Psoas muscle (tissue), 8 donors: Measurements from ENCODE around the gene KHDC4. TPM values are rescaled to one million over a fixed set of nuclear protein-coding genes. Genes with fewer than 3 reads are reported as not detected.
A peak's percentile ranks its signal among the peaks of the same experiment; 100 is the strongest.

Source experiments
- ATAC-seq, 4 donors: fragments of 200-7000 bp; cut with Tn5 transposase; one replicate each; pipeline ENCODE4 v1.9.1; 2020; ENCODE audit warnings: moderate library complexity in 3 of 4, mild to moderate bottlenecking in 2 of 4
- DNase-seq, 2 donors: peaks; one replicate each; pipeline ENCODE4 v3.0.0-alpha.2; 2020
- H3K27ac ChIP-seq: fragments of 200-600 bp; one replicate; pipeline ENCODE4 v1.8.0; 2022
- H3K27me3 ChIP-seq, 3 donors: fragments of 200-600 bp in 1 of 3; one replicate each; pipeline versions ENCODE4 v1.6.1 to v1.8.0; 2013 to 2022; ENCODE audit warnings: low read length in 2 of 3, mild to moderate bottlenecking in 2 of 3, moderate library complexity in 1 of 3; ENCODE audit not compliant: insufficient read depth in 3 of 3
- H3K36me3 ChIP-seq, 2 donors: fragments of 200-600 bp in 1 of 2; one replicate each; pipeline versions ENCODE4 v1.6.1 to v1.8.0; 2013 to 2022; ENCODE audit warnings: low read depth in 1 of 2, mild to moderate bottlenecking in 1 of 2, moderate library complexity in 1 of 2; ENCODE audit not compliant: insufficient read depth in 1 of 2
- H3K4me1 ChIP-seq: fragments of 200-600 bp; one replicate; pipeline ENCODE4 v1.8.0; 2022
- H3K4me3 ChIP-seq: fragments of 200-600 bp; one replicate; pipeline ENCODE4 v1.8.0; 2022; ENCODE audit warnings: mild to moderate bottlenecking
- H3K9me3 ChIP-seq: fragments of 200-600 bp; one replicate; pipeline ENCODE4 v1.8.0; 2022
- WGBS, 3 donors: extraction: QIAGEN DNeasy Blood & Tissue Kit; methylation state at CpG; one replicate each; pipeline versions ENCODE4 v1.1.6 to v1.1.7; 2013; 5-methylcytosine and 5-hydroxymethylcytosine counted together
- intact Hi-C, 2 donors: fragments of 100-400 bp; cut with DNase I; formaldehyde crosslinking; loops; one replicate each; pipeline versions ENCODE4 v1.11.0 to v1.14.2; 2022
- polyA plus RNA-seq, 3 donors: library from polyadenylated mRNA; stranded (reverse); fragments of 200-250 nt; gene quantifications; one replicate each; pipeline ENCODE4 v1.2.3, GENCODE V29; 2013
- total RNA-seq, 4 donors: library from RNA; stranded (reverse); fragmentation: NEBNext Ultra II Directional in 2 of 4; extraction: Animal tissue kit (Norgen Biotek cat#: 25700) in 2 of 4; gene quantifications; one replicate each; pipeline versions ENCODE4 v1.2.1 to v1.2.4, GENCODE V29; 2021 to 2023
- TF ChIP-seq, protein P1 (sequence below): fragments of 200-600 bp; IDR thresholded peaks from one replicate; pipeline ENCODE4 v1.8.0; 2022; ENCODE audit warnings: antibody characterized with exemption
- donor health status: healthy with polysubstance abuse.
- donor health status: DM: no; HTN: no; CAD: no; lungs with moderate emphysema.
- donor health status: Bipolar disorder and iron deficiency.
- donor health status: healthy.
- donor health status: DM: yes; HTN: yes; CAD: no.
- donor health status: DM: no; HTN: no; CAD: no.
- donor health status: DM: no; HTN: no; CAD: no.
- donor health status: DM: yes; HTN: yes; CAD: no.

KHDC4 gene
- total and polyA plus RNA-seq, 7 donors = 11.0 to 33.1 (median 20.7) TPM

DNA sequence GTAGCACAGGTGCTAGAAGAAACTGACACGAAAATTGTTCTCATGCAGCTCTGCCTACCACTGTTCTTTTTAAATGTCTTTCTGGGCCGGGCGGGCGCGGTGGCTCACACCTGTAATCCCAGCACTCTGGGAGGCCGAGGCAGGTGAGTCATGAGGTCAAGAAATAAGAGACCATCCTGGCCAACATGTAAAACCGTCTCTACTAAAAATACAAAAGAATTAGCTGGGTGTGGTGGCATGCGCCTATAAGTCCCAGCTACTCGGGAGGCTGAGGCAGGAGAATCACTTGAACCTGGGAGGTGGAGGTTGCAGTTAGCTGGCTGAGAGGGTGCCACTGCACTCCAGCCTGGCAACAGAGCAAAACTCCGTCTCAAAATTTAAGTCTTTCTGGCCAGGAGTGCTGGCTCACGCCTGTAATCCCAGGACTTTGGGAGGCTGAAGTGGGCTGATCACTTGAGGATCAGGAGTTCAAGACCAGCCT lies 22.1 kb downstream of the KHDC4 start:
- Histone ChIP-seq H3K27me3 (no peaks in the 10 kb centered on the region), H3K4me3 (peak overlapping the region; percentile 74), H3K36me3 (peaks cover 15 to 86% of the 10 kb centered on the region in 2 donors), H3K27ac (peak overlapping the region; percentile 81), H3K4me1 (peaks cover 12% of the 10 kb centered on the region), H3K9me3 (no peaks in the 10 kb centered on the region)
- 69 to 85% (median 77%) methylated on average over 11 of the region's 11 CpGs for WGBS, 3 donors
- no peak for DNase-seq
- intact Hi-C loops = loop anchor here in 1 of 2 donors (5.0 kb wide), 1 partner anchor 55 kb away; the partner anchor contains the start of genes GON4L and SYT11
- peak in 3 of 4 donors; percentile 18 to 29 (median 25) for ATAC-seq
- TF ChIP-seq, protein P1, sequence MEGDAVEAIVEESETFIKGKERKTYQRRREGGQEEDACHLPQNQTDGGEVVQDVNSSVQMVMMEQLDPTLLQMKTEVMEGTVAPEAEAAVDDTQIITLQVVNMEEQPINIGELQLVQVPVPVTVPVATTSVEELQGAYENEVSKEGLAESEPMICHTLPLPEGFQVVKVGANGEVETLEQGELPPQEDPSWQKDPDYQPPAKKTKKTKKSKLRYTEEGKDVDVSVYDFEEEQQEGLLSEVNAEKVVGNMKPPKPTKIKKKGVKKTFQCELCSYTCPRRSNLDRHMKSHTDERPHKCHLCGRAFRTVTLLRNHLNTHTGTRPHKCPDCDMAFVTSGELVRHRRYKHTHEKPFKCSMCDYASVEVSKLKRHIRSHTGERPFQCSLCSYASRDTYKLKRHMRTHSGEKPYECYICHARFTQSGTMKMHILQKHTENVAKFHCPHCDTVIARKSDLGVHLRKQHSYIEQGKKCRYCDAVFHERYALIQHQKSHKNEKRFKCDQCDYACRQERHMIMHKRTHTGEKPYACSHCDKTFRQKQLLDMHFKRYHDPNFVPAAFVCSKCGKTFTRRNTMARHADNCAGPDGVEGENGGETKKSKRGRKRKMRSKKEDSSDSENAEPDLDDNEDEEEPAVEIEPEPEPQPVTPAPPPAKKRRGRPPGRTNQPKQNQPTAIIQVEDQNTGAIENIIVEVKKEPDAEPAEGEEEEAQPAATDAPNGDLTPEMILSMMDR = no peak

DNA sequence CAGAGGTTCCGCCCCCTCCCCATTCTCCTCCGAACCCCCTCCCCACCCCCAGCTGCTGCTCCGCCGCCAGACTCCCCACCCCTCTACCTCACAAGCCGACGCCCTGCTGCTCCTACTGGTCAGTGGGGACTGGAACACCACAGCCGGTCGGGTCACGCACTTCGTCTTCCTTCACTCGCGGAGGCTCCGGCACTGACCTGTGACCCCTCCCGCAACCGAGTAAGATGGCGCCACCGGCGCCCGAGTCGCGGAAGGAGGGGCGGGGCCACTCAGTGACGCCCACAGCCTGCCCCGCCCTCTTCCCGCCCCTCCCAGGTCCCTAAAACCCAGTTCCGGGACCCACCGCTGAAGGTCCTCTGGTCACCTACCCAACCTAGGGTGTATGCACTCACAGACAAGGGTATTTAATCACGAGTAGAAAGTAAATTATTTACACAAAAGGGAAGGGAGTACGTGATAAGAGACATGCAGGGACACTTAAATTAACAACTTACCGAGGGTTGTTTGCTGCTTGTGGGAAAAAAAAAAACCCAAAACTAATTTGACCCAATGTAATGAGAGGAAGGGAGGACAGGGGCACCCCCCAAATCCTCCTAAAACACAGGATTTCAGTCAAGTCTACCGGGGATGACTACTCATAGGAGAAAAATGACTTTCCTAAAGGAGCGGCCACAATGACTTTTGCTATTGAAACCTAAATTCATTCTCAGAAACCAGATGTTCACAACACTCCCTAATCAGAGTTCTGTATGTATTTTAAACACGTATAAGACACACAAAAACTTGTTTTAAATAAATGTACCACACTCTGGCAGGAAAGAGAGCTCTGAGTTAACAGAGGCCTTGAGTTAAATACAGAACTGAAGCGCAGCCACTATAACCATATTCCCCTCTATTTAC lies 22.8 kb downstream of the KHDC4 start, which contains the start of gene RIT1:
Gene RIT1 (minus strand): TSS at position 194 of the 900 bp plus-strand sequence. CDS start 588 bp downstream, outside the sequence.
- Histone ChIP-seq H3K4me3 (peak within 1 kb of the TSS; percentile 74), H3K36me3 (peaks cover 8 to 86% of the 10 kb centered on the region in 2 donors), H3K9me3 (no peaks in the 10 kb centered on the region), H3K27me3 (no peaks in the 10 kb centered on the region), H3K4me1 (peaks cover 12% of the 10 kb centered on the region), H3K27ac (peak within 1 kb of the TSS; percentile 81)
- peak; percentile 97 to 98 (median 98) for ATAC-seq
- 6 to 7% (median 7%) methylated on average over 34 of the region's 34 CpGs for WGBS, 3 donors
- TF ChIP-seq, protein P1 = no peak
- intact Hi-C loops = loop anchor here in 1 of 2 donors (5.0 kb wide), 1 partner anchor 54 kb away; the partner anchor contains the start of genes GON4L and SYT11
- DNase-seq = peak; percentile 87 to 94

DNA sequence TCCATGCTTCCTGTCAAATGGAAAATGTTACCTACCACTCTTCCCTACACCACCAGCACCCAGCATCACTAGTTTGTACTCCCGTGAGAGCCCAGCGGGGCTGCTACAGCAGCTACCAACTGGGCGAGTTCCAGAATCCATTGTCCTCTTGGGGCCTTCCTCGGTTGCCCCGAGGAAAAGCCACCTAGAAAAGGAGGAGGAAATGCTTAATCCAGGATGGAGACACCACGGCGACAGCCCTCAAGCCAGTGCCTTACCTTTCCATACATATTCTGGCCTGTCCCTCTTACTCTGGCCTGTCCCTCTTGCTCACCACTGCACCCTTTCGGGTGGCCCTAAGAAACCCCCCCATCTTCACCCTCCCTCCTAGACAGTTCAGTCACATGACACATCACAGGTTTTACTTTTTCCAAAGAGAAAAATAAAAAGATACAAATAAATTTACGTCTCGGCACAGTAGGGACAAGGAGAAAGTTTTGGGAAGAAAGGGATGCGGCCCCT lies 23.5 kb downstream of the KHDC4 start:
- Histone ChIP-seq H3K4me1 (peaks cover 12% of the 10 kb centered on the region), H3K27me3 (no peaks in the 10 kb centered on the region), H3K27ac (peak overlapping the region; percentile 81), H3K4me3 (peak overlapping the region; percentile 74), H3K9me3 (no peaks in the 10 kb centered on the region), H3K36me3 (peaks cover 7 to 86% of the 10 kb centered on the region in 2 donors)
- WGBS, 3 donors = 2 to 4% (median 3%) methylated on average over 10 to 11 of the region's 11 CpGs
- TF ChIP-seq, protein P1 = no peak
- ATAC-seq (peak; percentile 58 to 74 (median 62)), DNase-seq (no peak)
- intact Hi-C loops = loop anchor here in 1 of 2 donors (5.0 kb wide), 1 partner anchor 53 kb away; the partner anchor contains the start of genes GON4L and SYT11

DNA sequence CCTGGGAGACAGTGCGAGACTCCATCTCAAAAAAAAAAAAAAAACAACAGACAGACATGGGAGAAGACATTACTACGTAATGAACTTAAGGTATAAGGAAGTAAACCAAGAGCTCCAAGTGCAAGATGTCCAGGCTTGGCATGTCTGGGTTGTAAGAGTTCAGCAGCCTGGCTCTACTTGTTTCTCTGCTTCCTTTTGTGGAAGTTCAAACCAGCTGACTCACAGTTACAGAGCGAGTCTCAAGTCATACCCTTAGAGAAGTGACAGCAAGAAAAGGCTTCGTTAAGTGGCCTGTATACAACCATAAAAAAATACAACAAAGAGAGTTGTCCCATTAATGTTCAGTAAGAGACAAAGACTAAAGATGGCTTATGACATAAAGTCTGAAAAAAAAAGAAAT lies 24.3 kb downstream of the KHDC4 start:
- H3K36me3 ChIP-seq = peaks cover 9 to 86% of the 10 kb centered on the region in 2 donors
- no peaks in the 10 kb centered on the region for H3K9me3 ChIP-seq
- no peak for DNase-seq
- peaks cover 12% of the 10 kb centered on the region for H3K4me1 ChIP-seq
- 71 to 89% (median 78%) methylated on average over 4 of the region's 4 CpGs for WGBS, 3 donors
- ATAC-seq = peak in 3 of 4 donors; percentile 20 to 33 (median 26)
- H3K27ac ChIP-seq = peak overlapping the region; percentile 81
- H3K27me3 ChIP-seq = no peaks in the 10 kb centered on the region
- intact Hi-C loops = loop anchor here in 1 of 2 donors (5.0 kb wide), 1 partner anchor 53 kb away; the partner anchor contains the start of genes GON4L and SYT11
- H3K4me3 ChIP-seq = peak overlapping the region; percentile 74
- TF ChIP-seq, protein P1 = no peak
